SJSA1 (cell line): Measurements from ENCODE around the gene GFOD1. TPM values are rescaled to one million over a fixed set of nuclear protein-coding genes. Genes with fewer than 3 reads are reported as not detected.

ENCODE experiments used
- DNase-seq, 2 experiments: peaks; one replicate each; pipeline ENCODE4 v3.0.0-alpha.2; 2015 to 2020; ENCODE audit warnings: low spot score in 2 of 2, low read depth in 1 of 2
- H3K27ac ChIP-seq: fragments of 250-450 bp; sonication (Bioruptor Pico); 2 replicates; pipeline ENCODE4 v1.5.1; 2020; ENCODE audit warnings: mild to moderate bottlenecking, moderate library complexity
- H3K27me3 ChIP-seq: fragments of 250-450 bp; sonication (Bioruptor Pico); replicated peaks from 2 replicates; pipeline ENCODE4 v1.5.1; 2020; ENCODE audit warnings: mild to moderate bottlenecking, moderate library complexity
- H3K36me3 ChIP-seq: fragments of 250-450 bp; sonication (Bioruptor Pico); 2 replicates; pipeline ENCODE4 v1.5.1; 2020; ENCODE audit warnings: mild to moderate bottlenecking
- H3K4me1 ChIP-seq: fragments of 250-450 bp; sonication (Bioruptor Pico); replicated peaks from 2 replicates; pipeline ENCODE4 v1.6.1; 2021; ENCODE audit warnings: mild to moderate bottlenecking
- H3K4me3 ChIP-seq: fragments of 250-450 bp; sonication (Bioruptor Pico); 2 replicates; pipeline ENCODE4 v1.5.1; 2020; ENCODE audit warnings: mild to moderate bottlenecking
- H3K9me3 ChIP-seq: fragments of 250-450 bp; sonication (Bioruptor Pico); replicated peaks from 2 replicates; pipeline ENCODE4 v1.5.1; 2020; ENCODE audit warnings: mild to moderate bottlenecking
- total RNA-seq: library from RNA; depleted of rRNA; stranded (reverse); fragments of >200 nt; shearing (Covaris generic); gene quantifications from 2 replicates; pipeline ENCODE4 v1.2.3, GENCODE V29; 2014

The GFOD1 gene
- total RNA-seq, 1 experiment from 2014 or later: 10.8 TPM

- no peaks in the 10 kb centered on the region for H3K9me3 ChIP-seq
- H3K27ac ChIP-seq: no peak overlapping the region
- H3K4me3 ChIP-seq: no peak overlapping the region
- no peak for DNase-seq
- H3K27me3 ChIP-seq: no peaks in the 10 kb centered on the region
- no peaks in the 10 kb centered on the region for H3K36me3 ChIP-seq
- H3K4me1 ChIP-seq: 0 out of 2 replicates have a peak, but pooled peaks cover 4% of the 10 kb centered on the region
Observed at GRCh38 chr6:13407709-13408695, 79.4 kb downstream of the GFOD1 start.

DNA sequence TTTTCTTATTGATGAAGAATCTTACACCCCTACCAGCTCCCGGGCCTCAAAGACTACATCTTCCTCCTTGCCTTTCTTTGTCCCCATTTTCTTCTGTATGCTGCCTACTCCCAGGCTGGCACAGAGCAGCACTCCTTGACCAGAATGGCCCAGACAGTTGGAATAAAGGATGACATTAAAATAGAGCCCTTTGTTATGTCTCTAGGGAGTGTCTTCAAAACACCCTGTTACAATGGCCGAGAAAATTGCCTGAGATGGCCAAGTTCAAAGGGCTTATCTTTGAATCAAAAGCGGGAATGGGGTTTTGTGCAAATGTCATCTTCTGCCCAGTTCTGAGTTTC, 80.1 kb downstream of the GFOD1 start:
- H3K27me3 ChIP-seq: no peaks in the 10 kb centered on the region
- DNase-seq: no peak
- no peak overlapping the region for H3K4me3 ChIP-seq
- H3K27ac ChIP-seq: no peak overlapping the region
- 0 out of 2 replicates have a peak, but pooled peaks cover 4% of the 10 kb centered on the region for H3K4me1 ChIP-seq
- H3K36me3 ChIP-seq: no peaks in the 10 kb centered on the region
- H3K9me3 ChIP-seq: no peaks in the 10 kb centered on the region

DNA sequence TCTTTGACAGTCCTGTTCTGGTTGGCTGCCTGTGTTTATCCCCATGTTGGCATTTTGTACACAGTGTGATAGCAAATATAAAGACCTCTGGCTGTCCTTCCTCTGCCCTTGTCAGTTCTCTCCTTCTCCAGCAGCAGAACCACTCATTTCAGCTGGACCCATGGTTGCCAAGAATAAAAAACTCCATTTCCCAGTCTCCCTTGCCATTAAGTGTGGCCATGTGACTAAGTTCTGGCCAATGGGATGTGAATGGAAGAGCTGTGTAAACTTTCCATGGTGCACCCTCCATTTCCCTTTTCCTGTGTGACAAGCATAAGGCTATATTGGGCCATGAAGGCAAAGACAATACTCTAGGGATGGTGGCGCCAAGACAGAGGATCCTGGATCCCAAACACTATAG, 80.6 kb downstream of the GFOD1 start:
- Histone ChIP-seq H3K36me3 (no peaks in the 10 kb centered on the region), H3K27ac (no peak overlapping the region), H3K4me1 (0 out of 2 replicates have a peak, but pooled peaks cover 4% of the 10 kb centered on the region), H3K27me3 (no peaks in the 10 kb centered on the region), H3K9me3 (no peaks in the 10 kb centered on the region), H3K4me3 (no peak overlapping the region)
- no peak for DNase-seq

DNA sequence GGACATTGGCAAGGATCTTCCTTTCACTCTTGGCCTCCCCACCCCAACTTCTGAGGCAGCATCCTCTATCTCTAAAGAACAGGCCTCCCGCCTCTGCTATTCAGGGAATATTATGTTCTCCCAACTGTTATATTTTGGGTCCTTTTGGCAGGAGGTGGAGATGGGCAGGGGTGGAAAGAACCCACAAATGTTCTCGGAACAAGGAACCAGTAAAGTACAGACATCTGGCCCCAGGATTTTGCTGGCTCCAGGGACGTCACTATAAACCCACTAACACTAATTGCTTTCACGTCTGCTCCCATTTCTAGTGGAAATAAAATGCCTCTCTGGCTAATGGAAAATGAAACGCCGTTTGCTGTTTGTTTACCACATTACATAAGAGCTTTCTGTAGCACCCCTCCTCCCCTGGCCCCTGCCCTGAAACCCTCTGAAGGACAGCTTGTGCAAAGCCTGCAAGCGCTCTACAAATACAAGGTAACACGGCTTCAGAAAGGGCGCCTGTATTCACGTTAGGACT, 81.4 kb downstream of the GFOD1 start:
- Histone ChIP-seq H3K27me3 (no peaks in the 10 kb centered on the region), H3K27ac (no peak overlapping the region), H3K4me3 (no peak overlapping the region), H3K4me1 (0 out of 2 replicates have a peak, but pooled peaks cover 4% of the 10 kb centered on the region), H3K9me3 (no peaks in the 10 kb centered on the region), H3K36me3 (no peaks in the 10 kb centered on the region)
- DNase-seq: no peak

DNA sequence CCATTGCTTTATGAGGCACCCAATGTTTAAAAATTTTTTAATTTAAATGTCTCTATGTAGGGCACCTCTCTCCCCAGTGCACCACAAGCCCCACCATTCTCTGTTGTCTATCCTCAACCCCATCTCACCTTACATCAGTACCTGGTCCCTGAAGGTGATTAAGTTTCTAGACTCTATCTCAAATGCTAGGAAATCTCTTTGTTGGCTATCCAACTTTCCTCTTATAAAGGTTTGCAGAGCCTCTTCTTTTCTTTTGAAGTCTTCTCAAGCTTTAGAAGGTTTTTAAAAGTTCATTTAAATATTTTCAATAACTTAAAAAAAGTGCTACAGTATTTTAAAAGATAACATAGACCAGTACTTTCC, 82.5 kb downstream of the GFOD1 start:
- Histone ChIP-seq H3K4me1 (0 out of 2 replicates have a peak, but pooled peaks cover 4% of the 10 kb centered on the region), H3K27ac (no peak overlapping the region), H3K4me3 (no peak overlapping the region), H3K9me3 (no peaks in the 10 kb centered on the region), H3K36me3 (no peaks in the 10 kb centered on the region), H3K27me3 (no peaks in the 10 kb centered on the region)
- no peak for DNase-seq

GRCh38 chr6:13404228-13404891, 83.0 kb downstream of the GFOD1 start:
- no peaks in the 10 kb centered on the region for H3K9me3 ChIP-seq
- DNase-seq: no peak
- H3K27ac ChIP-seq: no peak overlapping the region
- H3K4me3 ChIP-seq: no peak overlapping the region
- H3K36me3 ChIP-seq: no peaks in the 10 kb centered on the region
- H3K4me1 ChIP-seq: 0 out of 2 replicates have a peak, but pooled peaks cover 4% of the 10 kb centered on the region
- no peaks in the 10 kb centered on the region for H3K27me3 ChIP-seq

GRCh38 chr6:13402711-13403110, 84.7 kb downstream of the GFOD1 start:
- Histone ChIP-seq H3K4me1 (0 out of 2 replicates have a peak, but pooled peaks cover 4% of the 10 kb centered on the region), H3K27ac (no peak overlapping the region), H3K27me3 (no peaks in the 10 kb centered on the region), H3K36me3 (no peaks in the 10 kb centered on the region), H3K4me3 (no peak overlapping the region), H3K9me3 (no peaks in the 10 kb centered on the region)
- DNase-seq: no peak

DNA sequence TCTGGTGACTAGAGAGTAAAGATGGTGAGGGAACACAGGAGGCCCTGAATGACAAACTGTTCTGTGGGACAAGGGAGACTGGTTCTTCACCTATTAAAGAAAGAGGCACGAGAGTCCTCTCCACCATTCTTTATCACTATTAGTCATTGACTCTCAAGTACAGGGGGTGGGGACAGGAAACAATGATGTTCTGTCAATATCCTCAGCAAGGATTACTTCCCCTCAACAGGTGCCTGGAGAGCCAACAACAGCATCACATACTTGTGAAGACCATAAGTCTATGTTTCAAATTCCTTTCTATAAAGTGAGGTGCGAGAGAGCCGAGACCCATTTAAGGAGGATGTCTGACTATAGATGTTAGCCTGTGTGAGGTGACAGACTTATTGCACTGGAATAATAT, 86.6 kb downstream of the GFOD1 start:
- H3K9me3 ChIP-seq: no peaks in the 10 kb centered on the region
- H3K36me3 ChIP-seq: no peaks in the 10 kb centered on the region

GRCh38 chr6:13398421-13398994, 88.9 kb downstream of the GFOD1 start:
- Histone ChIP-seq H3K4me1 (peaks cover 8% of the 10 kb centered on the region), H3K27me3 (no peaks in the 10 kb centered on the region), H3K36me3 (no peaks in the 10 kb centered on the region), H3K27ac (no peak overlapping the region), H3K4me3 (no peak overlapping the region), H3K9me3 (no peaks in the 10 kb centered on the region)
- DNase-seq: no peak

More for the DNA sequence above, 86.6 kb downstream of the GFOD1 start:
- H3K27me3 ChIP-seq: no peaks in the 10 kb centered on the region
- H3K4me1 ChIP-seq: peaks cover 4% of the 10 kb centered on the region; the same call in 1 of the 2 replicates
- no peak overlapping the region for H3K4me3 ChIP-seq
- H3K27ac ChIP-seq: no peak overlapping the region
- no peak for DNase-seq

DNA sequence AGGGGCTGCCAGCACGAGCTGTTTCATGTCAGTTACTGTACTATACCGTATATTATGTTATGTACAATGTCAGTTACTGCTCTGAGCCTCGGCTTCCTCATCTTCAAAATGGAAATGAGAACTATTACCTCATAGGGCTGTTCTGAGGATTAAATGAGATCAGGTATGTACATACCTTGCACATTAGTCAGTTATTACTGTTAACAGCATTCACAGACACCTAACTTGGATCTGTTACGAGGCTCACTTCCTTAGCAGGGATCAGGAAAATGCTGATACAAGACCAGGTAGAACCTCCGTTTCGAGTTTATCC, 89.4 kb downstream of the GFOD1 start:
- no peaks in the 10 kb centered on the region for H3K9me3 ChIP-seq
- H3K4me3 ChIP-seq: no peak overlapping the region
- H3K36me3 ChIP-seq: no peaks in the 10 kb centered on the region
- H3K27ac ChIP-seq: no peak overlapping the region
- H3K4me1 ChIP-seq: peaks cover 8% of the 10 kb centered on the region
- no peaks in the 10 kb centered on the region for H3K27me3 ChIP-seq
- no peak for DNase-seq

- Histone ChIP-seq H3K9me3 (no peaks in the 10 kb centered on the region), H3K4me1 (peaks cover 8% of the 10 kb centered on the region), H3K27ac (no peak overlapping the region), H3K4me3 (no peak overlapping the region), H3K36me3 (no peaks in the 10 kb centered on the region), H3K27me3 (no peaks in the 10 kb centered on the region)
- no peak for DNase-seq
Observed at GRCh38 chr6:13397359-13398068, 89.9 kb downstream of the GFOD1 start.

- peaks cover 8% of the 10 kb centered on the region for H3K4me1 ChIP-seq
- no peaks in the 10 kb centered on the region for H3K36me3 ChIP-seq
- no peak overlapping the region for H3K27ac ChIP-seq
- H3K4me3 ChIP-seq: no peak overlapping the region
- DNase-seq: no peak
- H3K9me3 ChIP-seq: no peaks in the 10 kb centered on the region
- H3K27me3 ChIP-seq: no peaks in the 10 kb centered on the region
Observed at GRCh38 chr6:13396241-13396792, 91.1 kb downstream of the GFOD1 start.
